Stimulated activated CD8-positive, alpha-beta memory T cell treated with anti-CD3 and anti-CD28 coated beads, Interleukin-12 subunit alpha, Interleukin-12 subunit beta, amount 100 ng/mL, for 4 hours (primary cell): Measurements from ENCODE around the gene DIP2C.

ENCODE experiments used
- DNase-seq: peaks from one replicate; pipeline ENCODE4 v3.0.0-alpha.2; 2020; ENCODE audit warnings: low read depth

DIP2C gene

DNA sequence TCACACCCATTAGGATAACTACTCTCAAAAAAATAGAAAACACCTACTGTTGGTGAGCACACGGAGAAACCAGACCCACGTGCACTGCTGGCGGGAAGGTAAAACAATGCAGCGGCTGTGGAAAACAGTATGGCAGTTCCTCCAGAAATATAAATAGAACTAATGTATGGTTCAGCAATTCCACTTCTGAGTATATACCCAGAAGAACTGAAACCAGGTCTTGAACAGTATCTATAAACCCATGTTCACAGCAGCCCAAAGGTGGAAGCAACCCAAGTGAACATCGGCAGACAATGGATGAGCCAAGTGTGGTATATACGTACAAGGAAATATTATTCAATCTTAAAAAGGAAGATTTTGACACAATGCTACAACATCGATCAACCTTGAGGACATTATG, 389.5 kb downstream of the DIP2C start:
- DNase-seq, result no peak

DNA sequence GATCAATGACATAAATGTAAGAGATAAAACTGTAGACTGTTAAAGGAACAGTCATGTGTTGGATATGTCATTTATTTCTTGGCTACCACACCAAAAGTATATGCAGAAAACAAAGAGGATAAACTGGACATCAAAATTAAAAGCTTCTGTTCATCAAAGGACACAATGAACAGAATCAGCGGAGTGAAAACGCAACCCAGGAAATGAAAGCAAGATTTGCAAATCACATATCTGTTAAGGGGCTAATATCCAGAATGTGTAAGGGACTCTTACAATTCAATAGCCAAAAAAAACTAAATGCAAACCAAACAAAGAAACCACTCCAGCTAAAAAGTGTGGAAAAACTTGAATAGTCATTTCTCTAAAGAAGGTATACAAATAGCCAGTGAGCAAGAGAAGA, 390.0 kb downstream of the DIP2C start:
- DNase-seq, result no peak

DNA sequence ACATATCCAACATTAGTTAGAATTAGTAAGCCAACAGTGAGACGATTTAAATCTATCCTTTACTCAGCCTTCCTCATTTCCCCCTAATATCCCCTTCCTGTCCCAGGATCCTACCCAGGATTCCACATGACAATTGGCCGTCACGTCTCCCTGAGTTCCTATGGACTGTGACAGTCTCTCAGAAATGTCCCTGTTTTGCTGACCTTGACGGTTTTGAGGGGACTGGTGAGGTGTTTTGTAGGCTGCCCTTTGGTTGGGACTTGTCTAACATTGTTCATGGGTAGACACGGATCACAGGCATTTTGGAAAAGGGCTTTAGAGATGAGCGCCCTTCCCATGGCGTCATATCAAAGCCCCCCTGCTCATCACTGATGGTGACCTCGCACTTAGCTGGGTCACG, 391.4 kb downstream of the DIP2C start:
- DNase-seq, result no peak

DNA sequence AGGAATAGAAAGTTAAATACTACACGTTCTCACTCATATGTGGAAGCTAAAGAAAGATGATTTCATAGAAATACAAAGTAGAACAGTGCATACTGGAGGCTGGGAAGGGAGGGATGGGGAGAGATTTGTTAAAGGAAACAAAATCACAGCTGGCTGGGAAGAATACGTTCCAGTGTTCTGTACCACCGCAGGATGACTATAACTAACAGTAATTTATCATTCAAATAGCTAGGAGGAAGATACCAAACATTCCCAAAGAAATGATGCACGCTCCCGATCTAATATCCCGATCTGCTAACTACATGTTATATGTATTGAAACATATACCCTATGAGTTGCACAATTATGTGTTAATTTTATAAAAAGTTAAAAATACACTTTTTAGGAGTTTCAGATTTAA, 391.9 kb downstream of the DIP2C start:
- no peak for DNase-seq

DNA sequence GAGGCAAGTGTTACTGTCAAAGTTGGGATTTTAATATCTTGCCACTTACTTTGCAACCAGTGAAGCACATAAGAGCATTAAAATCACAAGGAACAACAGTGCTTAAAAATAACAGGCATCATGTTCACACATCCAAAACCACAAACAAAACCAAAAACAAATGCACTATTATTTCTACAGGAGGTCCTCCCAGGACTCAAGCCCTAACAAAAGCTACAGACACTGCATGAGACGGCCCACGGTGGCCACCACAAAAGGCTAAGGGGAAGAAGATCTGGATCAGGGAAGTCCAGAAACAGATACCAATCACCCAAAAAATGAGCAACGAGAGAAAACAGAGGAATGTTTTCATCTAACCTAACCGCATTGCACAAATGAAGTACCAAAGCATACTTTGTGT, 395.8 kb downstream of the DIP2C start:
- DNase-seq, result no peak

DNA sequence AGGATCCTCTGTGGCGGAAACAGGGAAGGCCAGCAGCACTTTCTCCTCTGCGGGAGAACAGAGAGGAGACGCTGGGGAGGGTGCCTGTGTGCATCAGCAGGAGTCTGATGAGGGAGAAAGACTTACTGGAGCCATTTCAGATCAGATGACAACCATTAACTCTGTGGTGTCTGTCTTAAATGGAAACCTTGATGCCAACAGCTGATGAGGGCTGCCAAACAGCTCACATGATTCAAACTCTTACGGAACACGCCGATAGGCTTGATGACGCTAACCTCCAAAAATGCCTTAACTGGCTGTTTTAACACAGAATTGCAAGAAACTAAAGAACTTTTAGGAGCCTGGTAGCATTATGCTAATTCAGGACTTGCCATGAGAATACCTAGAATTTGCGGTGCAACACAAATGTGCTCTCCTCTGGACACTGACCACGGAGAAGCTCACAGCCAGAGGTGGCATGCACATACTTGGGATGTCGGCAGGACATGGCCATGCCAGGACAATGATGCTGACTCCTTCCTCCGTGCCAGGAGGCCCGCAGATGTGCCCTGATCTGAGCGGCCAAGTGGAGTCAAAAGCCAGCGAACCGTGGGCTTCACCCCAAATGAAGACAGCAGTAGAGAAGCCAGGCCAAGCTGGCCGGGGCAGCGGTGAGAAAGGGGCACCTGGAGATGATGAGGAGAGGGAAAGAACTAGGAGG, 399.3 kb downstream of the DIP2C start:
- no peak for DNase-seq

DNA sequence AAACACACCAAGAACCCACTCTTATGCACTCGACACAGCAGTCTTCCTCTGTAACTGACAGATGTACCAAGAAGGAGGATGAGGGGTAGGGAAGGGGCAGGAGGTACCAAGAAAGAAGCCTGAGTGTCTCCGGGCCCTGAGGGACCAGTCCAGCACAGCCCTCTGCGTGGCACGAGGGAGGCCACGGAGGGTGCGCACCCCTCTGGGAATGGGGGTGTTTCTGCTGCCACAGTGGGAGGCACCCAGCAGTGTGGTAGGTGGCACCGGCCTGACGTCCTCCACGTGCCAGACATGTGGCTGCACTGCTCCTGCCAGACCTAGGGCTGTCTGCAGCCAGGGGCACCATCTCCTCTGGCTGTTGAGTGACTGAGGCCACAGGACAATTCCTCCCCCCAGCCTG, 399.9 kb downstream of the DIP2C start:
- DNase-seq, result no peak

DNA sequence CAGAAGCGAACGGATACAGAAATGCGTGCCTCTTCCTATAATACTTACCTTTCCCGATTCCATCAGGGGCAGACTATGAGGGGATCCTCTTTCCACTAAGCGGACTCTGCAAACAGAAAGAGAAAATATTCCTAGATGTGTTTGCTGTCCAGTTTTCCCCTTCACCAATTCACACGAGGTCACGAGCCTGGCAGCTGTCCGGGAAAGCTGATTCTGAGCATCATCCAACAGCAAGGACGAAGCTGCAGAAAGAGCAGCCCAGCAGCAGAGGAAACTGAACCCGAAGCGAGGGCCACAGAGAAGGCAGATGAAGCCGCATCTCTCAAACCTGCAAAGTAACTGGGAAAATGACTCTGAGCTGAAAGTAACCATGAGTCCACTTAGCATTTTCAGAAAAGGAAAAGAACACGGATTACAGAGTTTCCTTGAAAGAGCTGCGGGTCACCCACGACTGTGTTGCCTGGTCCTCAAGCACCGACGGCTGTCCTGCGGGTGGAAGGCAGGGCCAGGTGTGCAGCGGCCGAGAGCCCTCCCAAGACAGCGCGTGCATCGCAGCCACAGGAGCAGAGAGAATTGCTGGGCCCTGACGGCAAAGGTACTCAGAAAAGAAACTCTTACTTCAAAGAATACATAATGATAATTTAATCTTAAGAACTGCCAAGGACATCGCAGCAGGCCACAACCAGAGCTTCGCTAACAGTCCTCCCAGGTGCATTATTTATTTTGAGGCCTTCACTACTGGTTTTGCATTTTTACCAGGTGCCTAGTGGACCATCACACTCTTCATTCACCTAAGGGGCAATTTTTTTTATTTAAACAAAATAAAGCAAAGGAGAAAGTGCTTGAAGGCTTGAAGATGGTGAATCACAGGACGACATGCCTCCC, 400.9 kb downstream of the DIP2C start:
- DNase-seq, result no peak

DNA sequence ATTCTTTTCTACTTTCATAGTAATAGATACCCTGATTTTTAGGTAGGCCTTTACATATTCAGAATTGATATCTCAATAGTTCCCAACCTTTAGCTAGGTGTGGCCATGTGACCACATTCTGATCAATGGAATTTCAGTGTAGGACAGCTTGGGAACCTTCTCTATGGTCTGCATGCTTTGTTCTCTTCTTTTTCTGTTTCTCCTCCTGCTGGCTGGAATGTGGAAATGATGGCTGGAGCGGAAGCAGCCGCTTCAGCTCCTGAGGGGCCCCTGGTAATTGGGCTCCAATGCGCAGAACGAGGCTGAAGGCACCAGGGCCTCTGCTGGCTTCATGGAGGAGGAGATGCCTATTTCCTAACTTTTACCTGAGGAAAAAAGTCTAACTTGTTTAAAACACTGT, 401.7 kb downstream of the DIP2C start:
- no peak for DNase-seq

DNA sequence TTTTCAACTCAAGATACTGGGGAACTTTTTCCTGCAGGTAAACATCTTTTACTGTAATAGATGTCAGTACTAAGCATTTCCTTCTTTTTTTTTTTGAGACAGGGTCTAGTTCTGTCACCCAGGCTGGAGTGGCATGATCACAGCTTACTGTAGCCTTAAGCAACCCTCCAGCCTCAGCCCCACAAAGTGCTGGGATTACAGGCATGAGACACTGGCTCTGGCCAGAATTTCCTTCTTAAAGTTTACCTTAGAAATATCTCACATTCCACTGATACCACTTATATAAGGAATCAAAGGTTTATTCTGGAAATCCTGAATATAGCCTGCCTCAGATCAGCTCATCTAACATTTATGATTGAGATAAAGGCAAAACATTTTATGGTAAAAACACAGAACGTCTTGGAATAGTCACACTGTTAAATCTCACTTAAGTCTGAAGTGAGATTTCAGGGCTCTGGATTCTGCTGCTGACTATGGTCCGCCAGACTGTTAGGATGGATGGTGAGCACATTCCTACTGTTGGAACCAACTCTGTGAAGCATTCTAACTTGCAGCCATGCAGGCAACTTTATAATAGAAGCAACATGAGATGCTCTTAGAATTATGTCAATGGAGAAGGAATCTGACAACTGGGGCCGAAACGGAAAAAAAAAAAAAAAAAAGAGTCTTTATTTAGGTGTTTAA, 402.3 kb downstream of the DIP2C start:
- no peak for DNase-seq

DNA sequence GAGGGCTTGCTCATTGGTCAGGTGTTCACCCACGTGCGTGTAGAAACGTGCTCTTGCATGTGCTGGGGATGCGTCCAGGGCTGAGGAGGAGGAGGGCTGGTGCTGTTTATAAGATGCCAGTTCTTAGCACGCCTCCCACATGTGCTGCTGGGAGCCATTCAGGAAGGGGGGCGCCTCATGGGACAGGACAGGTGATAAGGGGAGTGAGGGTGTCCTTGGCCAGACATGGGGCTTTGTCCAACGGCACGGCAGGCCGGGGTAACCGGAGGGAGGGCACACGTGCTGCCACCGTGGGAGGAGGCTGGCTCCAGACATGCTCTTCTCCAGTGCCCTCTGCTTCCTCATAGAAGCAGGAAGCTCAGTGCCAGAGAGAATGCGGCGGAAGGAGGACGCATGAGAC, 404.3 kb downstream of the DIP2C start:
- no peak for DNase-seq

DNA sequence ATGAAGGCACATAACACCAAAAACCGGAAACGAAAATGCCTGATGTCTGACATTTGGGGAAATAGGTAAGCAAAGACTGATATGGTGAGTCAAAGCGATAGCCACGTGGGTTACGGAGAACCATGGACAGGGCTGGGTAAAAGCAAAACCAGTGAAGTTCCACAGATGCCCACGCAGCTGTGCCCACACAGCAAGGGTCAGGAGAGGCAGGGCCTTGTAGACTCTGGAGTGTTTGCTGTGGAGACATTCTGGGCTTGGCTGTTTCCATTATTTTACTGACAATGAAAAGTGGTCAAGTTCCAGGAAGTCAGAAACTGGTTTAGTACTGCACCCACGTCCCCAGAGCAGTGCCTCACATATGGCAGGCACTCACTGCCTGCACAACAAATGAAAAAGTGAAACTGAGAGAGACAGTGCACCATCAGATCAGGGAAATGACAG, 405.5 kb downstream of the DIP2C start:
- no peak for DNase-seq

DNA sequence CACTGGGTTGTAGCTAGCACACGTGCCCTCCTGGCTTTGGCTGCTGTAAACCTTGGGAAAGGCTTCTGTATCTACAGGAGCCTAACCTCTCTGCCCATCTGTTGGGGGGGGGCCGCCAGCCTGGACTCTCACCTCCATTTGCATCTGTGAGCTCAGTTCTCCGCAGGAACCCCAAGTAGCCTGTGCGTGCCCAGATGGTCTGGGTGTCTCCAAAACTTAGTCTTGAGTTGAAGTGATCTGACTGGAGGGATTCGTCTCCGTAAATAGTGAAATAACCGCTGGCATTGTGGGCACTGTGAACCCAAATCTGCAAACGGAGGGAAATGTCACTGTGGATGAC, 406.4 kb downstream of the DIP2C start:
- no peak for DNase-seq

DNA sequence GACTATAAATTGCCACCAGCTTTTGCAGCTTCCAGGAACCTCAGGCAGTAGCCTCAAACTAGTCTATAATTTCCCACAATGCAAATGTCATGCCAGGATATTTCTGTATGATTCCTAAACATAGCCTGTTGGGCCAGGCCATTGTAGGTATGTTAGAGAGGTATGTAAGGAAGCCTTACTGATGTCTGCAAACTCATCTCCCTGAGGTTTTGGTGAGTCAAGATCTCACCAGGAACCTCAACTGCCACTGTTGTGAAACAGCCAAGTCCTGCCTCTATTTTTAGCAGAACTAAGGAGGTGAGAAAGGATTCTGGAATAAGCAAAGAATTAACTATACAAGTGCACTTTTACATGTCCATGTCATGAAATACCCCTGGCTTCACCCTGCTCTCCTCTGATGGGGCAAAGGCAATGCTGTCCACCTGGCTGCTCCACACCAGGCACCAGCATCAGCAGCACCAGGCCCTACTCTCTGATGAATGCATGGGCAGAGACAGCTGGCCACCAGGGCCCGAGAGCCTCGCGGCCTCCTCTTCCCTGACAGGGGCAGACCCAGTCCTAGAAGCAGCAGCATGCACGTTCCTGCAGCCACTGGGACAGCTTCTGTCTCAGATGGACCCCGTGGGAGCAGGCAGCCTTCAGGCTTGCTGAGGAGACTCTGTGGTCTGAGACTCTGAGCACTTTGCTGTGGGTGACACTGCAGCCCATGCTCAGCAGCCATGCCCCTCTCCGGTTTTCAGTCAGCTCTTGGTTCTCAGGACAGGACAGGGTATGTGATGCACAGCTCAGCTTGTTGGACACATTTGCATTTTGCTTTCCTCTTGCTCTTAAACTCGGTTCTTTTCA, 407.0 kb downstream of the DIP2C start:
- no peak for DNase-seq

DNA sequence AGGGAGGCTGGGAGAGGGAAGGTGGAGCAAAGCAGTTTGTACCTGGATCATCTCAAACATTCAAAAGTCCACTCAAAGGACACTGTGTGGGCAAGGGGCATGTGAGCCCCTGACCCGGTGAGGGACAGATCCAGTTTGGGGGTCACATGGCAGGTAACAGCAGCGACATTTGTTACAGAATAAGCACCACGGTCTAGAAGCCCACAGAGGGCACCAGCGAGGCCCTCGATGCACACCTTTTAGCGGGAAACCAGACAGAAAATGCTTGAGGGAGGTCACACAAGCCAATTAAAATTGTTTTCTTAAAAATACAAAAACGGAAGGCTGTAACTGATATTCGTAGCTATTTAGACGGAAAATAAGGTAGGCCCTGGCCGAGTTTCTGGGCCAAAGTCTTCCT, 409.8 kb downstream of the DIP2C start:
- no peak for DNase-seq

DNA sequence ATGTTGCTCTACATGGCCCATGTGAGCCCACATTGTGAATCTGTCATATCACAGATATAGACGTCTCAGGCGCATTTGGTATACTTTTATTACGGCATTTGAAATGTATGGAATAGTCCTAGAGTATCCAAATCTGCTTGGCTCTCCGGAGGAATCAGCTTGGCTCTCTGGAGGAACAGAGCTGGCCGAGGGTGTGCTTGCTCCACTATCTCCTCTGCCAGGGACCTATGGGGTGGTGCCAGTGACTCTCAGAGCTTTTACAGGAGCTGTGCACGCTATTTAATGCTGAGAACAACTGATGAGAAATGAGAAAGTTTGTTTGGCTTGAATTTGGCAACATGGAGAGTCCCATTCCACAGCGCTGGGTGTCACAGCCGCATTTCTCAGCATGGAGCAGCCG, 410.2 kb downstream of the DIP2C start:
- DNase-seq, result no peak

DNA sequence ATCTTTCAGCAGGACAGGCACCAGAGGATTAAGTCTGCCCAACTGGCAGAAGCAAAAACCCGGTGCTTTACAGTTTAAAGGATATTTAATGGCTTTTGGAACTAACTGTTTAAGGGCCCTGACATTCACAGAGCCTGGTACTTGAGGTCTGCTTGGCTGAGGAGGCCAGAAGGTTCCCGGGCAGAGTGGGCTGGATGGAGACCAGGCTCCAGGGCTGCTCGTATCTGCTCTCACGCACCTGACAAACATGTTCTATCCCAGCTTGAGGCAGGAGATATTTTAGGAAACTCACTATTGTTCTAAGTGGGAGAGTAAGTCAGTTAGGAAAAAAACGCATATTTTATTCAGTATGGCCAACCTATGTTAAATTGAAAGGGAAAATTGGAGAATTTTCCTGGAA, 410.8 kb downstream of the DIP2C start:
- no peak for DNase-seq

DNA sequence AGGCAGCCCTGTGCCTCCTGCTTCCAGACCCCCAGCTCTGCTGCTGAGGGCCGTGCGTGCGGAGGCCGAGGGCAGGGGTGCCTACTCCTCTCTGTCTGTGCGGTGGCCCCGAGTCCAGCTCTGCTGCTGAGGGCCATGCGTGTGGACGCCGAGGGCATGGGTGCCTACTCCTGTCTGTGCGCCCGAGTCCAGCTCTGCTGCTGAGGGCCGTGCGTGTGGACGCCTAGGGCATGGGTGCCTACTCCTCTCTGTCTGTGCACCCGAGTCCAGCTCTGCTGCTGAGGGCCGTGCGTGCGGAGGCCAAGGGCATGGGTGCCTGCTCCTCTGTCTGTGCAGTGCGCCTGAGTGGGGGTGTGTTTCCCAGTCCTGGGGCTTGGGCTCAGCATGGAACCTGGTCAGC, 411.5 kb downstream of the DIP2C start:
- no peak for DNase-seq

DNA sequence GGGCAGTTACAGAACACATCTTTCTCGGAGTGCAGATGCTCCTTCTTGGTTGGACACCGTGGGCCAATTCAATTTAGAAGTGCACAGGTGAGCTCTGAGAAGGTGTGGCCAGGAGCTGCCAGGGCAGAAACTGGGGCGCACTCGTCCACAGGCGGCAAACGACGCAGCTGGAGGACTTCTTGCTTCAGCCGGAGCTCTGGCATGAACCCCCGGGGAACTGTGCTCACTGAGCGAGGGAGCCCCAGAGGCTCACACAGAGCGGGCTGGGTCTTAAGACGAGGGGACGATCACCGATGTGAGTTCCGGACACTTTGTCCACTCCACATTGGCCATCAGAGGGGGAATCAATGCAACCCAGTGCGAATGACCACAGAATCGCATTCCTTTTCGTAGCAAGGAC, 413.8 kb downstream of the DIP2C start:
- DNase-seq, result no peak

DNA sequence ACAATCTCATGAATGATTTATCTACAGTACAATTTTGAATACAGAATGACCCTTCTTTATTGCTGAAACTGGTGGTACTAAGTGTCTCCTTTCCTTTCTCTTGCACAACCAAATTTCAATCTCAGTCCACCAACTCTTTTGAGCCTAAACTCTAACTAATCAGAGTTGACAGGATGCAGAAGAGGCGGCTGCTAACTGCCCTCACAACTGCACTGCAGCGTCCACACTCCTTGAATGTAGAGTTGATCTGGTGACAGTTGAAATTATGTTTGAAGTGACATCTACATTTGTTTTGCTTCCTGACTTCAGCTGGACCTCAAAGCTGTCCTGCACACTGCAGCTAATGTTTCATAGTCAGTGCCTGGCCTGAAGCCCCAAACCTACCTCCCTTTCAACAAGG, 414.6 kb downstream of the DIP2C start:
- DNase-seq, result no peak

DNA sequence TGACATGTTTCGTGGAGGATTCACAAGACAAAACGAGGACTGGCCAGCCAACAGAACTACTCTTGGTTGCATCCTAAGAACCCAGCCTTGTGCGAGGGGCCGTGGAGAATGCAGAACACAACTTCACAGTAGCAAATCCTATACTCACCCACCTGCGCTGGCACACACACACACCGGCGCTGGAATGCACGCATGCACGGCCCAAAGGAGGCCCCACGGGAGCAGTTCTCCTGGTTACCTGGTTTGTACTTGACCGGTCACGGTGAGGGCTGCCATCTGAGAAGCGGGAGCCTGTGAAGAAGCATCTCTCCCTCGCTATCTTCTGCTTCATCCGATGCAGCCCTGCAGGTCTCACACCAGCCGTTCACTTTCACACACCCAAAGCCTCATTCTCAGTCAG, 416.4 kb downstream of the DIP2C start:
- no peak for DNase-seq

DNA sequence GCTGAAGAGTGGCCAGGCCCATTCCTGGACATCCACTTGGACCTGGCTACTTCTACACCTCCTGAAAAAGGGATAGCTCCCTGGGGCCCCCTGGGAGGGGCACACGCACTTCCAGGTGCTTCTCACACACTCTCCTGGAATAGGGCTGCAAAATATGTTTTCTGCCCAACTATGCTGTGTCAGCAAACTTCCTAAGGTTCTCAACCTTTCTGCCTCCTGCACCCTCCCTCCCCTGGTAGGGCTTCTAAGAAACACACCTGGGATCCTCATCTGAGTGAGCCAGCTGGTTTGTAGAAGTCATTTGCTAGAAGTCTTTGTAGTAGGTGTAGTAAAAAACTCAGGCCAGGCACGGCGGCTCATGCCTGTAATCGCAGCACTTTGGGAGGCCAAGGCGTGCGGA, 417.7 kb downstream of the DIP2C start:
- DNase-seq, result no peak
